Measurements from ENCODE around the gene SDC4. TPM values are rescaled to one million over a fixed set of nuclear protein-coding genes. Genes with fewer than 3 reads are reported as not detected.

The SDC4 gene
- total and polyA plus RNA-seq, 12 donors = 48.4 to 161 (median 92.8) TPM

- TF ChIP-seq CTCF (IDR thresholded peaks at IDR 0.05) = no peak
These were observed 39.1 kb downstream of the SDC4 start for GRCh38 chr20:45309075-45309474.

GRCh38 chr20:45308117-45308778, 40.0 kb downstream of the SDC4 start, which contains the start of gene MATN4:
Gene MATN4 (minus strand): TSS chr20:45308299. CDS start chr20:45305582, 2,717 bp downstream.
- H3K27me3 ChIP-seq = peaks cover 5 to 89% (median 67%) of the 10 kb centered on the region in 7 donors
- peak in 6 of 8 donors; percentile 27 to 61 (median 52) for ATAC-seq

More at GRCh38 chr20:45309075-45309474, 39.1 kb downstream of the SDC4 start:
- no peak overlapping the region for H3K4me3 ChIP-seq
- H3K36me3 ChIP-seq = no peaks in the 10 kb centered on the region
- no peaks in the 10 kb centered on the region for H3K9me3 ChIP-seq
- ATAC-seq = no peak
- WGBS, 2 donors = 66 to 70% methylated on average over 3 of the region's 3 CpGs
- H3K27me3 ChIP-seq = peaks cover 5 to 86% (median 64%) of the 10 kb centered on the region in 7 donors
- intact Hi-C loops (cut with DNase I) = no loop called here
- no peak for DNase-seq
- H3K27ac ChIP-seq = no peak overlapping the region
- H3K4me1 ChIP-seq = peaks cover 0 to 9% (median 4%) of the 10 kb centered on the region in 9 donors

DNA sequence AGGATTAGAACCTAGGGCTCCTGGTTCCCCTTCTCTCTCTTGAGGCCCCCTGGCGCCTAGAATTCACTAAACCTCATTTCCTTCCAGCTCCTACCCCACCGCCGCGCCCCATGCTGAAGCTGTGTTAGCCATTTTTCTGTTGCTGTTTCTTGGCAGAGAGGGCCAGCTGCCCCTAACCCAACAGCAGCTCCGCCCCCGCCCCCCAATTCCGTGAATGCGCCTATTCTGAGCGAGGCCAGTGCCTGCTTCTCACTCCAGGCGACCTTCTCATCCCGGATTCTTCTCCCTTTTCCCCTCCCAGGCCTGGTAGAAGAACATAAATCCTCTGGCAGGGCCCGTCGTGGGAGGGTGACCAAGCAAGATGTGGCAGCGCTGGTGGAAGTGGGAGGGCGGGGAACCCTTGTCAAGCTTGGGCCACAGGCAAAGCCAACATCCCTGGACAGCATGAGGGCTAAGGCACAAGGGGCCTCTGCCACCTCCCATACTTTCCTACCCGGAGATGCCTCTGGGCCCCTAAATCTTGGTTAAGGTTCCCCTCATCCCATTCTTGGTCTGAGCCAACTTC, 41.1 kb downstream of the SDC4 start:
- H3K36me3 ChIP-seq = no peaks in the 10 kb centered on the region
- no peak overlapping the region for H3K27ac ChIP-seq
- DNase-seq (no peak), ATAC-seq (no peak)
- no peak overlapping the region for H3K4me3 ChIP-seq
- H3K9me3 ChIP-seq = no peaks in the 10 kb centered on the region
- H3K27me3 ChIP-seq = peaks cover 5 to 93% (median 70%) of the 10 kb centered on the region in 7 donors
- intact Hi-C loops (cut with DNase I) = no loop called here
- TF ChIP-seq CTCF (IDR thresholded peaks at IDR 0.05) = no peak
- WGBS, 2 donors = 51 to 55% methylated on average over 15 to 16 of the region's 16 CpGs
- H3K4me1 ChIP-seq = peaks cover 0 to 9% (median 4%) of the 10 kb centered on the region in 9 donors

More at GRCh38 chr20:45308117-45308778, 40.0 kb downstream of the SDC4 start, which contains the start of gene MATN4:
- TF ChIP-seq CTCF (IDR thresholded peaks at IDR 0.05) = peak in 3 of 9 donors; percentile 5 to 20 (median 6)
- DNase-seq = peak; percentile 34 to 50
- peak within 1 kb of the TSS in 1 of 10 donors; percentile 17 for H3K4me3 ChIP-seq
- H3K4me1 ChIP-seq = peaks cover 0 to 9% (median 4%) of the 10 kb centered on the region in 9 donors
- H3K27ac ChIP-seq = no peak within 1 kb of the TSS
- H3K9me3 ChIP-seq = no peaks in the 10 kb centered on the region
- intact Hi-C loops (cut with DNase I) = no loop called here
- H3K36me3 ChIP-seq = no peaks in the 10 kb centered on the region
- WGBS, 2 donors = 20 to 22% methylated on average over 19 to 20 of the region's 20 CpGs

- WGBS, 2 donors = 20% methylated on average over 41 of the region's 41 CpGs
- H3K27me3 ChIP-seq = peaks cover 5 to 90% (median 63%) of the 10 kb centered on the region in 7 donors
- no peak within 1 kb of the TSS for H3K27ac ChIP-seq
- no peak for DNase-seq
- H3K4me1 ChIP-seq = peaks cover 0 to 5% (median 4%) of the 10 kb centered on the region in 9 donors
- no peak within 1 kb of the TSS for H3K4me3 ChIP-seq
- no peaks in the 10 kb centered on the region for H3K9me3 ChIP-seq
- intact Hi-C loops (cut with DNase I) = no loop called here
- peak; percentile 44 to 88 (median 70) for TF ChIP-seq CTCF (IDR thresholded peaks at IDR 0.05)
- no peaks in the 10 kb centered on the region for H3K36me3 ChIP-seq
- ATAC-seq = peak in 4 of 8 donors; percentile 8 to 48 (median 18)
These were observed 41.7 kb downstream of the SDC4 start, which contains the start of gene RBPJL for GRCh38 chr20:45306431-45306982. Gene RBPJL (plus strand): TSS chr20:45306840. CDS start chr20:45306923, 83 bp downstream.
